H1 (cell line): Measurements from ENCODE around the gene SEMA3G. TPM values are rescaled to one million over a fixed set of nuclear protein-coding genes. Genes with fewer than 3 reads are reported as not detected.

Experiments
- CTCF ChIA-PET: fragments of 300-600 bp; sonication (Branson Sonifier 250); formaldehyde crosslinking; loops from one replicate; lab custom pipeline; 2021; ENCODE audit not compliant: partially characterized antibody; lab: Charles Lee
- POLR2A ChIA-PET: fragments of 300-600 bp; sonication (Branson Sonifier 250); formaldehyde crosslinking; loops from one replicate; lab custom pipeline; 2021; ENCODE audit warnings: inconsistent platforms; ENCODE audit not compliant: partially characterized antibody; lab: Charles Lee
- DNase-seq, 2 experiments: peaks; one replicate each; pipeline versions ENCODE4 v3.0.0 to v3.0.0-alpha.2; 2010 to 2022; ENCODE audit warnings: low spot score in 2 of 2, low read depth in 1 of 2, mixed read lengths in 1 of 2
- FAIRE-seq: peaks from 2 replicates; lab custom pipeline; 2011; peaks lifted over from hg19 to GRCh38; lab: Jason Lieb, UNC
- H2AFZ ChIP-seq: 2 replicates; pipeline ENCODE4 v1.8.1; 2012; ENCODE audit warnings: low read length, inconsistent platforms
- H2AK5ac ChIP-seq: 2 replicates; pipeline ENCODE4 v1.6.1; 2013; ENCODE audit warnings: low read depth, low read length
- H2BK120ac ChIP-seq: replicated peaks from 2 replicates; pipeline ENCODE3; 2013; ENCODE audit warnings: low read depth, low read length, inconsistent platforms
- H2BK12ac ChIP-seq: 2 replicates; pipeline ENCODE4 v1.6.1; 2013; ENCODE audit warnings: low read depth, low read length
- H2BK15ac ChIP-seq: 2 replicates; pipeline ENCODE4 v1.6.1; 2013; ENCODE audit warnings: low read length
- H2BK20ac ChIP-seq: 2 replicates; pipeline ENCODE4 v1.6.1; 2013; ENCODE audit warnings: low read length
- H2BK5ac ChIP-seq: 2 replicates; pipeline ENCODE4 v1.6.1; 2013; ENCODE audit warnings: low read depth, low read length
- H3K14ac ChIP-seq: 2 replicates; pipeline ENCODE4 v1.6.1; 2013; ENCODE audit warnings: inconsistent platforms; ENCODE audit not compliant: insufficient read length
- H3K18ac ChIP-seq: 2 replicates; pipeline ENCODE4 v1.6.1; 2013; ENCODE audit warnings: low read length; ENCODE audit errors: extremely low read depth
- H3K23ac ChIP-seq: 2 replicates; pipeline ENCODE4 v1.6.1; 2013; ENCODE audit warnings: inconsistent platforms; ENCODE audit not compliant: insufficient read length
- H3K23me2 ChIP-seq: 2 replicates; pipeline ENCODE4 v1.6.1; 2013; ENCODE audit warnings: low read depth, low read length
- H3K27ac ChIP-seq: 2 replicates; pipeline ENCODE4 v1.6.1; 2011; ENCODE audit warnings: low read depth, low read length, inconsistent platforms
- H3K27me3 ChIP-seq, 4 experiments: replicated peaks in 1 of 4; 1 replicate in 1 of 4; 2 replicates in 3 of 4; pipeline versions ENCODE4 v1.6.1 to v1.8.1; 2011 to 2013; ENCODE audit warnings: low read length in 3 of 4, mild to moderate bottlenecking in 3 of 4, inconsistent platforms in 2 of 4, mixed read lengths in 2 of 4, moderate library complexity in 1 of 4; ENCODE audit not compliant: control insufficient read depth in 3 of 4, insufficient read depth in 3 of 4; ENCODE audit errors: extremely low read depth in 1 of 4
- H3K36me3 ChIP-seq, 4 experiments: 2 replicates each; pipeline versions ENCODE4 v1.6.1 to v1.8.1; 2011 to 2013; ENCODE audit warnings: mild to moderate bottlenecking in 4 of 4, low read length in 3 of 4, moderate library complexity in 2 of 4, control low read depth in 1 of 4, inconsistent platforms in 1 of 4; ENCODE audit not compliant: insufficient read depth in 4 of 4, control insufficient read depth in 2 of 4
- H3K4ac ChIP-seq: replicated peaks from 2 replicates; pipeline ENCODE3; 2013; ENCODE audit warnings: low read length, low read depth, mixed read lengths, inconsistent platforms; ENCODE audit not compliant: insufficient read length
- H3K4me1 ChIP-seq, 4 experiments: replicated peaks in 1 of 4; 1 replicate in 1 of 4; 2 replicates in 3 of 4; pipeline versions ENCODE4 v1.6.1 to v1.8.1; 2011 to 2013; ENCODE audit warnings: low read length in 3 of 4, inconsistent platforms in 2 of 4, mixed read lengths in 1 of 4; ENCODE audit not compliant: insufficient read depth in 4 of 4, control insufficient read depth in 3 of 4
- H3K4me2 ChIP-seq, 2 experiments: 2 replicates each; pipeline versions ENCODE4 v1.6.1 to v1.8.1; 2011 to 2013; ENCODE audit warnings: low read depth in 2 of 2, low read length in 2 of 2, control low read depth in 1 of 2, inconsistent platforms in 1 of 2, mild to moderate bottlenecking in 1 of 2; ENCODE audit not compliant: insufficient read depth in 1 of 2
- H3K4me3 ChIP-seq, 4 experiments: fragments of 200-600, 300-600 bp in 1 of 4; sonication (generic), shearing (Covaris generic), sonication (Bioruptor Twin) in 1 of 4; 2 replicates each; pipeline versions ENCODE4 v1.5.1 to v1.8.1; 2011 to 2016; ENCODE audit warnings: low read length in 4 of 4, low read depth in 3 of 4, control low read depth in 2 of 4, inconsistent platforms in 2 of 4, mild to moderate bottlenecking in 2 of 4, mixed read lengths in 1 of 4, moderate library complexity in 1 of 4; ENCODE audit not compliant: insufficient read depth in 2 of 4; ENCODE audit errors: extremely low read depth in 1 of 4
- H3K56ac ChIP-seq: replicated peaks from 2 replicates; pipeline ENCODE3; 2013; ENCODE audit warnings: low read depth, mild to moderate bottlenecking, mixed read lengths, low read length, inconsistent platforms; ENCODE audit not compliant: insufficient read length
- H3K79me1 ChIP-seq: 2 replicates; pipeline ENCODE4 v1.6.1; 2013; ENCODE audit warnings: low read depth, low read length, control low read depth
- H3K79me2 ChIP-seq, 2 experiments: 2 replicates each; pipeline versions ENCODE4 v1.6.1 to v1.8.1; 2012 to 2013; ENCODE audit warnings: low read length in 2 of 2, mild to moderate bottlenecking in 2 of 2, inconsistent platforms in 1 of 2; ENCODE audit not compliant: insufficient read depth in 2 of 2, control insufficient read depth in 1 of 2
- H3K9ac ChIP-seq, 4 experiments: replicated peaks in 1 of 4; 1 replicate in 1 of 4; 2 replicates in 3 of 4; pipeline versions ENCODE4 v1.6.1 to v1.8.1; 2011 to 2013; ENCODE audit warnings: low read depth in 3 of 4, low read length in 3 of 4, control low read depth in 2 of 4, mild to moderate bottlenecking in 2 of 4, moderate library complexity in 2 of 4, inconsistent platforms in 1 of 4; ENCODE audit errors: extremely low read depth in 1 of 4
- H3K9me3 ChIP-seq, 2 experiments: 2 replicates each; pipeline versions ENCODE4 v1.6.1 to v1.8.1; 2012 to 2013; ENCODE audit warnings: mild to moderate bottlenecking in 2 of 2, moderate library complexity in 2 of 2, control low read depth in 1 of 2, inconsistent platforms in 1 of 2, low read depth in 1 of 2, low read length in 1 of 2, mixed read lengths in 1 of 2; ENCODE audit not compliant: insufficient read depth in 2 of 2
- H4K20me1 ChIP-seq, 2 experiments: replicated peaks in 1 of 2; 2 replicates each; pipeline versions ENCODE3 to v1.8.1; 2011 to 2013; ENCODE audit warnings: inconsistent platforms in 2 of 2, low read length in 2 of 2, mild to moderate bottlenecking in 1 of 2; ENCODE audit not compliant: insufficient read depth in 2 of 2, control insufficient read depth in 1 of 2
- H4K5ac ChIP-seq: 2 replicates; pipeline ENCODE4 v1.6.1; 2013; ENCODE audit warnings: low read length, low read depth, mixed read lengths, inconsistent platforms; ENCODE audit not compliant: insufficient read length
- H4K8ac ChIP-seq: 2 replicates; pipeline ENCODE4 v1.8.0; 2013; ENCODE audit warnings: mild to moderate bottlenecking, moderate library complexity, low read length, inconsistent platforms; ENCODE audit not compliant: insufficient read depth; ENCODE audit errors: extremely low read depth
- H4K91ac ChIP-seq: replicated peaks from 2 replicates; pipeline ENCODE3; 2013; ENCODE audit warnings: low read length, mixed read lengths, inconsistent platforms; ENCODE audit not compliant: insufficient read length
- ATF2 ChIP-seq: IDR thresholded peaks from 2 replicates; pipeline ENCODE4 v1.6.1; 2012; ENCODE audit warnings: low read length, inconsistent platforms
- CBX8 ChIP-seq: fragments of 300-800, 300-1000 bp; sonication (generic); IDR thresholded peaks from 2 replicates; pipeline ENCODE4 v1.7.1; 2016; ENCODE audit warnings: low read depth, low read length, borderline replicate concordance
- CTCF ChIP-seq, 3 experiments: IDR thresholded peaks; 1 replicate in 2 of 3; 2 replicates in 1 of 3; pipeline versions ENCODE4 v1.5.1 to v1.6.1; 2011; ENCODE audit warnings: low read length in 3 of 3, mild to moderate bottlenecking in 3 of 3, inconsistent platforms in 2 of 3, low read depth in 1 of 3, moderate library complexity in 1 of 3; ENCODE audit not compliant: insufficient read depth in 1 of 3; ENCODE audit errors: control extremely low read depth in 1 of 3
- MAFK ChIP-seq: IDR thresholded peaks from 2 replicates; pipeline ENCODE4 v1.6.1; 2012; ENCODE audit warnings: low read depth, mild to moderate bottlenecking, improper control_type of control experiment, low read length
- RFX5 ChIP-seq: IDR thresholded peaks from 2 replicates; pipeline ENCODE4 v1.6.1; 2011; ENCODE audit warnings: low read depth, low read length, improper control_type of control experiment, borderline replicate concordance
- SAP30 ChIP-seq: fragments of 300-600 bp; sonication (generic); IDR thresholded peaks from 2 replicates; pipeline ENCODE4 v1.7.1; 2012; ENCODE audit warnings: low read length, moderate library complexity, mild to moderate bottlenecking, inconsistent platforms; ENCODE audit not compliant: insufficient read depth, insufficient replicate concordance
- SP4 ChIP-seq: IDR thresholded peaks from 2 replicates; pipeline ENCODE4 v1.6.1; 2012; ENCODE audit warnings: low read length, inconsistent platforms
- TAF7 ChIP-seq: optimal IDR thresholded peaks from 2 replicates; pipeline ENCODE3; 2011; ENCODE audit warnings: low read depth, mild to moderate bottlenecking, inconsistent platforms, low read length, moderate library complexity, borderline replicate concordance
- WGBS, 2 experiments: shearing (Covaris generic) in 1 of 2; methylation state at CpG; one replicate each; pipeline versions ENCODE4 v1.1.6 to v1.1.7; 2013 to 2015; ENCODE audit warnings: low lambda C conversion rate in 2 of 2, mixed read lengths in 2 of 2, inconsistent platforms in 1 of 2, low coverage in 1 of 2, missing lambda C conversion rate in 1 of 2; ENCODE audit not compliant: insufficient replicate concordance in 2 of 2, insufficient coverage in 1 of 2, insufficient read length in 1 of 2; ENCODE audit errors: extremely low coverage in 1 of 2, missing lambda C conversion rate in 1 of 2; 5-methylcytosine and 5-hydroxymethylcytosine counted together
- polyA plus RNA-seq, 7 experiments: library from polyadenylated mRNA; depleted of rRNA in 3 of 7; stranded (reverse) in 5 of 7; unstranded in 2 of 7; fragments of >200 nt in 5 of 7; fragments of 200-250 nt in 2 of 7; gene quantifications; 1 replicate in 5 of 7; 2 replicates in 1 of 7; 4 replicates in 1 of 7; pipeline versions ENCODE4 v1.2.1 to v1.2.3, GENCODE V29; 2011 to 2013; ENCODE audit warnings: missing spikeins in 2 of 7, mixed read lengths in 2 of 7
- total RNA-seq: library from RNA; stranded (reverse); fragmentation: NEBNext Ultra II Directional; extraction: Animal tissue kit (Norgen Biotek cat#: 25700); gene quantifications from 2 replicates; pipeline ENCODE4 v1.2.1, GENCODE V29; 2021

Gene SEMA3G
- total and polyA plus RNA-seq, 2 of the 8 experiments (the other 6 are each of a cell fraction or from before 2014, with no cell fraction given) = 0.95 to 1.5 TPM

DNA sequence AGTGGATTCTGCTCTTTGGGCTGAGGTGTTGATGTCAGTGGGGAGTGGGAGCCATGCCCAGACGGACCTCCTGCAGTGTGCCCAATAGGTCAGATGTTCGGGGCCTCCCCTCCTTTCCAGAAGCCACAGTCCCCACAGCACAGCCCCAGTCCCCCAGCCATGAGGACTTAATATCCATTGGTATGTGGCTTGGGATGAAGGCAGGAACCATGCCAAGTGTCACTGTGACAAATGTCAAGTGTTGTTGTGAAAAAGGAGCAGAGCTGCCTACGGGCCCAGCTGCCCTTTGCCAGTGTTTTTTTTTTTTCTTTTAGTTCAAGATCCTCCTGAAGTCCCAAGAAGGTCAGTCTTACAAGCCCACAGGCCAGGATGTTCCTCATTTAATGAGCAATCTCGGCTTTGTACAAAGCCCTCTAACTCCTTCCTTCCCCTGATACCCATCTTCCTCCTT lies 12.2 kb downstream of the SEMA3G start:
- Histone ChIP-seq H2BK15ac (no peak overlapping the region), H3K4me2 (no peak overlapping the region), H3K79me2 (no peaks in the 10 kb centered on the region), H4K20me1 (no peaks in the 10 kb centered on the region), H3K18ac (no peak overlapping the region), H3K23ac (no peak overlapping the region), H3K27me3 (no peaks in the 10 kb centered on the region), H3K23me2 (no peaks in the 10 kb centered on the region), H3K56ac (no peak overlapping the region), H2AFZ (no peak overlapping the region), H3K79me1 (no peaks in the 10 kb centered on the region), H2BK120ac (no peak overlapping the region), H3K14ac (no peak overlapping the region), H3K27ac (no peak overlapping the region), H2BK12ac (no peak overlapping the region), H4K5ac (no peak overlapping the region), H4K91ac (no peak overlapping the region), H3K36me3 (no peaks in the 10 kb centered on the region), H3K9ac (no peak overlapping the region; a peak in 1 of 7 replicates), H3K4ac (no peak overlapping the region), H2BK5ac (no peak overlapping the region), H3K4me1 (peaks cover 0 to 2% (median 0%) of the 10 kb centered on the region in 4 experiments; a peak in 1 of 7 replicates), H4K8ac (no peak overlapping the region), H3K9me3 (no peaks in the 10 kb centered on the region), H2BK20ac (no peak overlapping the region), H3K4me3 (no peak overlapping the region), H2AK5ac (no peak overlapping the region)
- 75% methylated on average over 4 of the region's 4 CpGs; no CpG with 5 or more reads in 1 of the 2 experiments for WGBS, 2 experiments
- FAIRE-seq (no peak), DNase-seq (no peak)
- CTCF ChIA-PET = interaction anchor here (1.8 to 3.8 kb wide), 3 partner anchors 12 to 44 kb away, joined by 9 to 22 read pairs (median 9); no protein-coding TSS in a partner anchor
- POLR2A ChIA-PET = interaction anchor here (1.0 to 10.5 kb wide), 2 partner anchors 14 to 217 kb away, joined by 3 to 112 read pairs; partner anchors contain the start of gene SEMA3G
- TF ChIP-seq RFX5 (no peak), TAF7 (no peak), CBX8 (no peak), CTCF (IDR thresholded peaks at IDR 0.05; ENCODE audit: control extremely low read depth in 1 of 3, insufficient read depth in 1 of 3, low read depth in 1 of 3, low read length in 3 of 3) (no peak), SAP30 (no peak), SP4 (no peak), ATF2 (no peak), MAFK (no peak)
